ENCODE results near the gene COBL. TPM values are rescaled to one million over a fixed set of nuclear protein-coding genes. Genes with fewer than 3 reads are reported as not detected.

The COBL gene
- polyA plus RNA-seq, 3 donors = not detected

- H3K27me3 Mint-ChIP-seq (ENCODE audit: low read depth in 3 of 3) = peaks cover 2 to 7% (median 5%) of the 10 kb centered on the region in 3 donors
- intact Hi-C loops (cut with micrococcal nuclease) = no loop called here
- no peaks in the 10 kb centered on the region for H3K4me1 ChIP-seq (ENCODE audit: control insufficient read depth in 1 of 2, insufficient read depth in 2 of 2, low read length in 2 of 2)
- no peak overlapping the region for H3K4me2 ChIP-seq (replicated peaks; ENCODE audit: extremely low read depth, low read length, poor library complexity, severe bottlenecking)
- H3K27ac Mint-ChIP-seq = no peak overlapping the region
- H4K20me1 ChIP-seq (ENCODE audit: insufficient read depth, low read length) = no peaks in the 10 kb centered on the region
- no peak overlapping the region for H3K4me3 ChIP-seq (replicated peaks in 1 of 3; ENCODE audit: low read depth in 2 of 3, low read length in 3 of 3)
- H3K9me3 Mint-ChIP-seq = peaks cover 0 to 3% (median 0%) of the 10 kb centered on the region in 7 donors
- no peak for DNase-seq
- H3K27ac ChIP-seq (ENCODE audit: low read depth in 1 of 2, low read length in 2 of 2) = no peak overlapping the region
- no peaks in the 10 kb centered on the region for H3K79me2 ChIP-seq (ENCODE audit: insufficient read depth, low read length)
- no peak overlapping the region for H2AFZ ChIP-seq (ENCODE audit: insufficient read depth, low read depth, low read length, poor library complexity, severe bottlenecking)
- H3K9ac ChIP-seq (ENCODE audit: insufficient read depth, low read length, poor library complexity, severe bottlenecking) = no peak overlapping the region
- no CpG with 5 or more reads among the region's 3 CpGs for WGBS (ENCODE audit: insufficient coverage)
- H3K4me3 Mint-ChIP-seq = no peak overlapping the region
- no peaks in the 10 kb centered on the region for H3K4me1 Mint-ChIP-seq
- H3K36me3 ChIP-seq (replicated peaks in 1 of 2; ENCODE audit: control insufficient read depth in 1 of 2, insufficient read depth in 2 of 2, low read length in 2 of 2) = no peaks in the 10 kb centered on the region
- H3K9me3 ChIP-seq (replicated peaks in 1 of 2; ENCODE audit: control insufficient read depth in 1 of 2, insufficient read depth in 1 of 2, low read length in 2 of 2) = no peaks in the 10 kb centered on the region
- TF ChIP-seq CTCF (IDR thresholded peaks at IDR 0.05) = no peak
- H3K36me3 Mint-ChIP-seq = no peaks in the 10 kb centered on the region
- no peaks in the 10 kb centered on the region for H3K27me3 ChIP-seq (ENCODE audit: control insufficient read depth in 2 of 2, insufficient read depth in 2 of 2, low read length in 2 of 2)
Observed at GRCh38 chr7:51228386-51228958, 88.1 kb downstream of the COBL start.

- intact Hi-C loops (cut with micrococcal nuclease) = no loop called here
- Histone ChIP-seq H3K4me1 (ENCODE audit: control insufficient read depth in 1 of 2, insufficient read depth in 2 of 2, low read length in 2 of 2) (no peaks in the 10 kb centered on the region), H3K27ac (ENCODE audit: low read depth in 1 of 2, low read length in 2 of 2) (no peak overlapping the region), H3K9ac (ENCODE audit: insufficient read depth, low read length, poor library complexity, severe bottlenecking) (no peak overlapping the region), H3K4me2 (replicated peaks; ENCODE audit: extremely low read depth, low read length, poor library complexity, severe bottlenecking) (no peak overlapping the region), H3K79me2 (ENCODE audit: insufficient read depth, low read length) (no peaks in the 10 kb centered on the region), H3K4me3 (replicated peaks in 1 of 3; ENCODE audit: low read depth in 2 of 3, low read length in 3 of 3) (no peak overlapping the region), H3K9me3 (replicated peaks in 1 of 2; ENCODE audit: control insufficient read depth in 1 of 2, insufficient read depth in 1 of 2, low read length in 2 of 2) (no peaks in the 10 kb centered on the region), H3K27me3 (ENCODE audit: control insufficient read depth in 2 of 2, insufficient read depth in 2 of 2, low read length in 2 of 2) (no peaks in the 10 kb centered on the region), H4K20me1 (ENCODE audit: insufficient read depth, low read length) (no peaks in the 10 kb centered on the region), H2AFZ (ENCODE audit: insufficient read depth, low read depth, low read length, poor library complexity, severe bottlenecking) (no peak overlapping the region), H3K36me3 (replicated peaks in 1 of 2; ENCODE audit: control insufficient read depth in 1 of 2, insufficient read depth in 2 of 2, low read length in 2 of 2) (no peaks in the 10 kb centered on the region)
- no peak for TF ChIP-seq CTCF (IDR thresholded peaks at IDR 0.05)
- H3K4me1 Mint-ChIP-seq = no peaks in the 10 kb centered on the region
- no peak overlapping the region for H3K4me3 Mint-ChIP-seq
- DNase-seq = no peak
- H3K9me3 Mint-ChIP-seq = peaks cover 0 to 3% (median 0%) of the 10 kb centered on the region in 7 donors
- H3K36me3 Mint-ChIP-seq = no peaks in the 10 kb centered on the region
- peaks cover 2 to 7% (median 7%) of the 10 kb centered on the region in 3 donors for H3K27me3 Mint-ChIP-seq (ENCODE audit: low read depth in 3 of 3)
- 97% methylated on average over 5 of the region's 6 CpGs for WGBS (ENCODE audit: insufficient coverage)
- no peak overlapping the region for H3K27ac Mint-ChIP-seq
Observed at GRCh38 chr7:51227861-51228260, 88.7 kb downstream of the COBL start.

All from CD14-positive monocyte (primary cell).